ENCODE results near the gene RPS4Y1. TPM values are rescaled to one million over a fixed set of nuclear protein-coding genes. Genes with fewer than 3 reads are reported as not detected.

Gene RPS4Y1
- total RNA-seq, 2 experiments from 2014 or later: 270 to 275 TPM

DNA sequence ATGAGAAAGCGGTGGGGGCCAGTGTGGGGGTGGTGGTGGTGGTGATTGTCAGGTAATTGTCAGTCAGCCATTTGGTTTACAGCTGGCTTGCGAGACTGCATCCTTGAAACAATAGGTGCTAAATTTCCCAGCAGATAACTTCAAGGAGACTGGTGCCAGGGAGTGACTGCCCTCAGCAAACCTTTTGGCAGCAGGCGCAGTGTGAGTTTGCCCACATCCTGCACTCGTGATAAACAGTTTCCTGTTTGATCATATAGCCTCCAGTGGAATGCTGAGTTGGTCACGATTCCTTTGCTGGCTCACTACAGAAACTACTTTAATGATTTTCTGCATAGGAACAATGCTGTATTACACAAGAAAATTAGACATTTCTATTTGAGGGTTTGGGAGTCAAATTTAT lies 46.0 kb downstream of the RPS4Y1 start:
- Mint-ChIP-seq H3K27ac (peak overlapping the region; percentile 56), H3K27me3 (ENCODE audit: low read depth) (no peaks in the 10 kb centered on the region), H3K4me3 (no peak overlapping the region), H3K9me3 (ENCODE audit: insufficient read depth) (peaks cover 5% of the 10 kb centered on the region), H3K36me3 (ENCODE audit: low read depth) (peaks cover 9% of the 10 kb centered on the region), H3K4me1 (ENCODE audit: low read depth) (peaks cover 17% of the 10 kb centered on the region)
- DNase-seq (peak; percentile 38), ATAC-seq (no peak)
- ChIA-PET CTCF (no interaction called here), POLR2A (no interaction called here)

DNA sequence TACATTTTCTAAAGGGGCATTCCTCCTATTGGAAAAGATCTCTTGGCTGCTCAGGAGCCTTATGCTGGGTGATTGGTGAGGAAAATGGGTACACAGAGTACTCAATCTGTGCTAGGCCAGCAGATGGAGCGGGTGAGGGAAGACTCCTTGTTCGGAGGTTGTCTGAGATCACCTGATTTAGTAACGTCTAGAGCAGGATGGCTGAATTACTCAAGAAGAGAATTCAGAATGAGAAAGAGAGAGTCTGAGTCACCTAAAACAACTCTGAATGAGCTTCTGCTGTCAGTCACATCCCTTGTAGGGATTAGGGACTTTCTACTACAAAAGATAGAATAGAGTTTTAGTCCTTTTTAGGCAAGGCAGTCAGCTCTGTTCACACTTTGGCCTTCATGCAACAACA lies 46.6 kb downstream of the RPS4Y1 start:
- CTCF ChIA-PET: no interaction called here
- Mint-ChIP-seq H3K4me1 (ENCODE audit: low read depth) (peaks cover 17% of the 10 kb centered on the region), H3K36me3 (ENCODE audit: low read depth) (peaks cover 9% of the 10 kb centered on the region), H3K27ac (peak overlapping the region; percentile 56), H3K4me3 (no peak overlapping the region), H3K9me3 (ENCODE audit: insufficient read depth) (peaks cover 5% of the 10 kb centered on the region), H3K27me3 (ENCODE audit: low read depth) (no peaks in the 10 kb centered on the region)
- POLR2A ChIA-PET: no interaction called here
- no peak for ATAC-seq
- no peak for DNase-seq

DNA sequence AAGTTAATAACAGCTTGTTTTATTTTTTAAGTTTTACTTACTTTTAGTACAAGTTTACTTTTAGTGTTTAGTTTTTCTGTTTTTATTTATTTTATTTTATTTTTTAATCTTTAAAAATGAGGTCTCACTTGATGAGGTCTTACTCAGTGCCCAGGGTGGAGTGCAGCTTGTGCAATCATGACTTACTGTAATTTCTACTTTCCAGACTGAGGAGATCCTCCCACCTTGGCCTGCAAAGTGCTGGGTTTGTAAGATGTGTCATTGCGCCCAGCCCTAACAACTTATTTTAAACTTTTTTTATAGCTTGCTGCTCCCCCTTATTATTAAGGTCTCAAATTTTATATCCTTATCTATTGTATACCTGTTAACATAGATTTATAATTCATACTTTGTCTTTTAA lies 52.1 kb downstream of the RPS4Y1 start:
- POLR2A ChIA-PET: no interaction called here
- H3K36me3 Mint-ChIP-seq (ENCODE audit: low read depth): no peaks in the 10 kb centered on the region
- H3K4me3 Mint-ChIP-seq: no peak overlapping the region
- CTCF ChIA-PET: no interaction called here
- no peaks in the 10 kb centered on the region for H3K9me3 Mint-ChIP-seq (ENCODE audit: insufficient read depth)
- H3K4me1 Mint-ChIP-seq (ENCODE audit: low read depth): no peaks in the 10 kb centered on the region
- no peaks in the 10 kb centered on the region for H3K27me3 Mint-ChIP-seq (ENCODE audit: low read depth)
- no peak overlapping the region for H3K27ac Mint-ChIP-seq
- ATAC-seq (no peak), DNase-seq (no peak)

DNA sequence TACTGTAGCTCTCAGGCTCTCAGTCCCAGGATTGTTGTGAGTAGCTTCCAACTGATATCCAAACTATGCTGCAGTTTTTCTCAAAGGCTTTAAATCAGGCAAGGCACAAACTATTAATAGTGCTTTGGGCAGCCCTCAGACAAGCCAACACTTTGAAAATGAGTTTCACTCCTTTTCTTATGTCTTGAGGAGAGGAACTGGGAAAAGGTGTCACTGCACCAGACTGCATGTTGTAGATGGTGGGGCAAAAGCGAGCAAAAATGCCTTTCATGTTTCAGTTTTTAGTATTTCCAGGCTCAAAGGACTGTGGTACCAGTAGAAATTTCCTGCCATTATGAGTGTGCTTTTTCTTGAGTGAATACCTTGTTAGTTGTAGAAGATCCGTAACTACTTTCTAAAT lies 54.6 kb downstream of the RPS4Y1 start:
- no peaks in the 10 kb centered on the region for H3K36me3 Mint-ChIP-seq (ENCODE audit: low read depth)
- ATAC-seq (no peak), DNase-seq (no peak)
- no peaks in the 10 kb centered on the region for H3K27me3 Mint-ChIP-seq (ENCODE audit: low read depth)
- CTCF ChIA-PET: no interaction called here
- no peaks in the 10 kb centered on the region for H3K4me1 Mint-ChIP-seq (ENCODE audit: low read depth)
- no peak overlapping the region for H3K4me3 Mint-ChIP-seq
- H3K27ac Mint-ChIP-seq: no peak overlapping the region
- no peaks in the 10 kb centered on the region for H3K9me3 Mint-ChIP-seq (ENCODE audit: insufficient read depth)
- POLR2A ChIA-PET: no interaction called here

DNA sequence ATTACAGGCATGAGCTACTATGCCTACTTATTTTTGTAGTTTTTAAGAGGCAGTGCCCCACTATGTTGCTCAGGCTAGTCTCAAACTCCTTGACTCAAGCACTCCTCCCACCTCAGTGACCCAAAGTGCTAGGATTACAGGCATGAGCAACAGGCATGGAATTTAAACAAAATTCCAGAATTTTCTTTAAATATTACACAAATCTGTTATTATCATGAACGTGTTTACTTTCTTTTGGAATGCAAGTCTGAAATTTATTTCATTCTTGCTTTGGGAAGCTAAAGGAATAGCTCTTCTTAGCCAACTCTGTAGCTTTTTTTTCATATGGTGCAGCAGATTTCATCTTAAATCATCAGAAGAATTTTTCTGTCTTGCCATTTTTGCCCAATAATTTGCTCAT lies 66.0 kb downstream of the RPS4Y1 start:
- POLR2A ChIA-PET: no interaction called here
- CTCF ChIA-PET: no interaction called here

DNA sequence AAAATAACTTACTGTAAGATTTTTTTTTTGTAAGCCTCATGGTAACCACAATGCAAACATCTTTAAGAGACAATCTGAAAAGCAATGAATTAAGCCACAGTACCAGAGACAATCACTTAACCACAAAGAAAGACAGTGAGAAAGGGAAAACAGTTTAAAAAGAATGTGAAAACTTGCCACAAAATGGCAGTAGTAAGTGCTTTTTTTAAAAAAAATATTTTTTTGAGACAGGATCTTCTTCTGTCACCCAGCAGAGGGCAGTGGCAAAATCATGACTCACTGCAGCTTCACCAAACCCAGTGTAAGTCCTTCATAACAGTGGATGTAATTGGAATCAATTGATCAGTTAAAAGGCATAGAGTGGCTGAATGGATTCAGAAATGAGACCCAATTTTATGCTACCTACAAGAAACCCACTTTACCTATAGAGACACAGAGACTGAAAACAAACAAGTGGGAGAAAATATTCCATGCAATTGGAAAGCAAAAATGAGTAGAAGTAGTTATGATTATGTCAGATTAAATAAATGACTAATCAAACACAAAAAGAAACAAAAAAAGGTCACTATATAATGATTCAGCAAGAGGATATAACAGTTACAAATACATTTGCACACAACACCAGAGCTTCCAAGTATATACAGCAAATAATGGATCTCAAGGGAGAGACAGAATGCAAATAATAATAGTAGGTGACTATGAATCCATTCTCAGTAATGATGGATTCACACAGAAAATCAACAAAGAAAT lies 71.8 kb downstream of the RPS4Y1 start:
- no peak overlapping the region for H3K4me3 Mint-ChIP-seq
- H3K9me3 Mint-ChIP-seq (ENCODE audit: insufficient read depth): no peaks in the 10 kb centered on the region
- ATAC-seq (peak; percentile 73), DNase-seq (peak; percentile 59)
- H3K27ac Mint-ChIP-seq: no peak overlapping the region
- CTCF ChIA-PET: interaction anchor here (0.6 to 1.8 kb wide), 3 partner anchors 12 to 64 kb away, joined by 3 to 6 read pairs (median 4); no protein-coding TSS in a partner anchor
- H3K4me1 Mint-ChIP-seq (ENCODE audit: low read depth): peaks cover 11% of the 10 kb centered on the region
- H3K36me3 Mint-ChIP-seq (ENCODE audit: low read depth): peaks cover 2% of the 10 kb centered on the region
- POLR2A ChIA-PET: no interaction called here
- no peaks in the 10 kb centered on the region for H3K27me3 Mint-ChIP-seq (ENCODE audit: low read depth)

More for the DNA sequence above, 66.0 kb downstream of the RPS4Y1 start:
- H3K27ac Mint-ChIP-seq: no peak overlapping the region
- no peak for ATAC-seq
- no peaks in the 10 kb centered on the region for H3K27me3 Mint-ChIP-seq (ENCODE audit: low read depth)
- no peak for DNase-seq
- H3K4me1 Mint-ChIP-seq (ENCODE audit: low read depth): no peaks in the 10 kb centered on the region
- no peak overlapping the region for H3K4me3 Mint-ChIP-seq
- no peaks in the 10 kb centered on the region for H3K9me3 Mint-ChIP-seq (ENCODE audit: insufficient read depth)
- H3K36me3 Mint-ChIP-seq (ENCODE audit: low read depth): peaks cover 4% of the 10 kb centered on the region

Other genes starting within 250 kb of the RPS4Y1 start
- not detected for gene SRY, start 53.9 kb upstream of the RPS4Y1 start, total RNA-seq
- gene ZFY, start 93.8 kb downstream of the RPS4Y1 start, total RNA-seq: 10 to 100 TPM; 12.7 to 14.7 TPM

All from activated CD8-positive, alpha-beta T cell treated with anti-CD3 and anti-CD28 coated beads, Interleukin-2, amount 10 ng/mL, durations not matched to agents 7 days and 5 days (primary cell).